SK-N-SH (cell line): Measurements from ENCODE around the gene PCDHGB6. TPM values are rescaled to one million over a fixed set of nuclear protein-coding genes. Genes with fewer than 3 reads are reported as not detected.

Experiments used
- CTCF ChIA-PET: fragments of 300-600, 350-600 bp; formaldehyde crosslinking; extraction: SDS; loops from one replicate; lab custom pipeline; 2021; lab: Yijun Ruan, JAX
- POLR2A ChIA-PET: fragments of 350-600 bp; sonication (Branson Sonifier 250); formaldehyde crosslinking; extraction: SDS; loops from one replicate; lab custom pipeline; 2020; ENCODE audit warnings: antibody characterized with exemption, inconsistent platforms; lab: Yijun Ruan, JAX
- DNase-seq: peaks from one replicate; pipeline ENCODE4 v3.0.0; 2012
- H2AFZ ChIP-seq: fragments of 200-600 bp; sonication (generic); 2 replicates; pipeline ENCODE4 v1.8.1; 2016; ENCODE audit warnings: antibody characterized with exemption, mild to moderate bottlenecking, low read depth
- H3F3A ChIP-seq: fragments of 200-600 bp; sonication (generic); replicated peaks from 2 replicates; pipeline ENCODE3; 2016; ENCODE audit warnings: antibody characterized with exemption, mild to moderate bottlenecking; ENCODE audit not compliant: insufficient read depth
- H3K27ac ChIP-seq, 2 experiments: fragments of 200-500 bp in 1 of 2; fragments of 200-600 bp in 1 of 2; sonication (Bioruptor generic) in 1 of 2; sonication (generic), shearing (Covaris generic) in 1 of 2; 2 replicates each; pipeline versions ENCODE4 v1.5.1 to v1.6.1; 2014 to 2016; ENCODE audit warnings: low read depth in 2 of 2, inconsistent platforms in 1 of 2, low read length in 1 of 2, mild to moderate bottlenecking in 1 of 2, mixed read lengths in 1 of 2
- H3K27me3 ChIP-seq: fragments of 200-600 bp; sonication (generic), shearing (Covaris generic); 2 replicates; pipeline ENCODE4 v1.6.1; 2016; ENCODE audit warnings: mixed run types; ENCODE audit not compliant: insufficient read depth
- H3K36me3 ChIP-seq, 2 experiments: fragments of 200-500 bp in 1 of 2; fragments of 200-600 bp in 1 of 2; sonication (Bioruptor generic) in 1 of 2; sonication (generic) in 1 of 2; replicated peaks in 1 of 2; 2 replicates each; pipeline versions ENCODE3 to v1.5.1; 2014 to 2016; ENCODE audit warnings: low read length in 1 of 2, mild to moderate bottlenecking in 1 of 2; ENCODE audit not compliant: insufficient read depth in 2 of 2, control insufficient read depth in 1 of 2
- H3K4me1 ChIP-seq, 2 experiments: fragments of 200-500 bp in 1 of 2; fragments of 200-600 bp in 1 of 2; sonication (Bioruptor generic) in 1 of 2; sonication (generic), shearing (Covaris generic) in 1 of 2; 2 replicates each; pipeline versions ENCODE4 v1.5.1 to v1.6.1; 2014 to 2016; ENCODE audit warnings: low read depth in 1 of 2, low read length in 1 of 2, mixed run types in 1 of 2; ENCODE audit not compliant: insufficient read depth in 2 of 2, control insufficient read depth in 1 of 2
- H3K4me2 ChIP-seq: fragments of 200-600 bp; sonication (generic), shearing (Covaris generic); 2 replicates; pipeline ENCODE4 v1.6.1; 2017; ENCODE audit warnings: mixed run types
- H3K4me3 ChIP-seq, 2 experiments: fragments of 200-500 bp in 1 of 2; fragments of 200-600 bp in 1 of 2; sonication (Bioruptor generic) in 1 of 2; sonication (generic), shearing (Covaris generic) in 1 of 2; 2 replicates each; pipeline versions ENCODE4 v1.5.1 to v1.8.1; 2014 to 2016; ENCODE audit warnings: low read depth in 2 of 2, inconsistent platforms in 1 of 2, low read length in 1 of 2, mild to moderate bottlenecking in 1 of 2, mixed read lengths in 1 of 2, moderate library complexity in 1 of 2
- H3K79me2 ChIP-seq: fragments of 200-600 bp; sonication (generic); 2 replicates; pipeline ENCODE4 v1.8.1; 2017; ENCODE audit warnings: mild to moderate bottlenecking; ENCODE audit not compliant: insufficient read depth
- H3K9ac ChIP-seq: fragments of 200-600 bp; sonication (generic); 2 replicates; pipeline ENCODE4 v1.6.1; 2017; ENCODE audit warnings: mixed run types
- H3K9me2 ChIP-seq: fragments of 200-600 bp; sonication (generic); 2 replicates; pipeline ENCODE4 v1.6.1; 2017; ENCODE audit warnings: mixed run types
- H3K9me3 ChIP-seq: fragments of 200-600 bp; sonication (generic); 2 replicates; pipeline ENCODE4 v1.6.1; 2017; ENCODE audit warnings: mixed run types, mild to moderate bottlenecking, moderate library complexity
- H4K20me1 ChIP-seq: fragments of 200-600 bp; sonication (generic); 2 replicates; pipeline ENCODE4 v1.6.1; 2017; ENCODE audit warnings: mild to moderate bottlenecking, mixed run types; ENCODE audit not compliant: insufficient read depth
- CHD2 ChIP-seq: fragments of 150-350 bp; IDR thresholded peaks from 2 replicates; pipeline ENCODE4 v1.6.1; 2018; ENCODE audit warnings: low read length; ENCODE audit not compliant: partially characterized antibody
- EP300 ChIP-seq, 2 experiments: IDR thresholded peaks; 2 replicates each; pipeline versions ENCODE4 v1.4.0 to v1.6.1; 2012; ENCODE audit warnings: borderline replicate concordance in 1 of 2, low read depth in 1 of 2, low read length in 1 of 2
- FOSL2 ChIP-seq: IDR thresholded peaks from 2 replicates; pipeline ENCODE4 v1.4.0; 2012; ENCODE audit warnings: low read depth, mild to moderate bottlenecking, moderate library complexity, borderline replicate concordance
- FOXJ3 ChIP-seq: sonication (generic); formaldehyde crosslinking; IDR thresholded peaks from 2 replicates; pipeline ENCODE4 v1.5.1; 2020; ENCODE audit warnings: mild to moderate bottlenecking, missing genetic modification reagents
- GABPA ChIP-seq: IDR thresholded peaks from 2 replicates; pipeline ENCODE4 v1.4.0; 2012; ENCODE audit warnings: low read depth, mild to moderate bottlenecking
- GATA2 ChIP-seq: sonication (generic); formaldehyde crosslinking; IDR thresholded peaks from 2 replicates; pipeline ENCODE4 v1.5.0; 2020; ENCODE audit warnings: mild to moderate bottlenecking, missing genetic modification reagents
- NRF1 ChIP-seq: IDR thresholded peaks from 2 replicates; pipeline ENCODE4 v1.6.1; 2012; ENCODE audit warnings: low read depth, mild to moderate bottlenecking, low read length
- SMC3 ChIP-seq: IDR thresholded peaks from 2 replicates; pipeline ENCODE4 v1.6.1; 2012; ENCODE audit warnings: low read depth, low read length, improper control_type of control experiment
- TCF12 ChIP-seq: IDR thresholded peaks from 2 replicates; pipeline ENCODE4 v1.4.0; 2012
- TEAD4 ChIP-seq: IDR thresholded peaks from 2 replicates; pipeline ENCODE4 v1.4.0; 2012; ENCODE audit warnings: mild to moderate bottlenecking, borderline replicate concordance; ENCODE audit not compliant: insufficient read depth
- YY1 ChIP-seq: IDR thresholded peaks from 2 replicates; pipeline ENCODE4 v1.4.0; 2012; ENCODE audit warnings: low read depth, mild to moderate bottlenecking
- WGBS: methylation state at CpG from one replicate; pipeline ENCODE4 v1.1.6; 2017; ENCODE audit warnings: low lambda C conversion rate; 5-methylcytosine and 5-hydroxymethylcytosine counted together
- polyA plus RNA-seq, 3 experiments: library from polyadenylated mRNA; depleted of rRNA; stranded (reverse); fragments of >200 nt; gene quantifications; 2 replicates each; pipeline ENCODE4 v1.2.3, GENCODE V29; 2012
- TF ChIP-seq, protein P1 (sequence below): fragments of 200-600 bp; sonication (generic); IDR thresholded peaks from 2 replicates; pipeline ENCODE4 v1.6.1; 2017; ENCODE audit warnings: antibody characterized with exemption, mild to moderate bottlenecking, moderate library complexity
- TF ChIP-seq, protein P2 (sequence below): IDR thresholded peaks from 2 replicates; pipeline ENCODE4 v1.4.0; 2012; ENCODE audit warnings: low read depth, borderline replicate concordance
- TF ChIP-seq, protein P3 (sequence below): fragments of 150-350 bp; IDR thresholded peaks from 2 replicates; pipeline ENCODE4 v1.6.1; 2017; ENCODE audit warnings: antibody characterized with exemption, low read length, low read depth, borderline replicate concordance
- TF ChIP-seq, protein P4 (sequence below): IDR thresholded peaks from 2 replicates; pipeline ENCODE4; 2012
- TF ChIP-seq, protein P5 (sequence below): IDR thresholded peaks from 2 replicates; pipeline ENCODE4 v1.6.1; 2012; ENCODE audit warnings: mild to moderate bottlenecking, low read depth, low read length, moderate library complexity

The PCDHGB6 gene
- polyA plus RNA-seq, 1 of the 3 experiments (the other 2 are of a cell fraction), result 0.18 TPM

DNA sequence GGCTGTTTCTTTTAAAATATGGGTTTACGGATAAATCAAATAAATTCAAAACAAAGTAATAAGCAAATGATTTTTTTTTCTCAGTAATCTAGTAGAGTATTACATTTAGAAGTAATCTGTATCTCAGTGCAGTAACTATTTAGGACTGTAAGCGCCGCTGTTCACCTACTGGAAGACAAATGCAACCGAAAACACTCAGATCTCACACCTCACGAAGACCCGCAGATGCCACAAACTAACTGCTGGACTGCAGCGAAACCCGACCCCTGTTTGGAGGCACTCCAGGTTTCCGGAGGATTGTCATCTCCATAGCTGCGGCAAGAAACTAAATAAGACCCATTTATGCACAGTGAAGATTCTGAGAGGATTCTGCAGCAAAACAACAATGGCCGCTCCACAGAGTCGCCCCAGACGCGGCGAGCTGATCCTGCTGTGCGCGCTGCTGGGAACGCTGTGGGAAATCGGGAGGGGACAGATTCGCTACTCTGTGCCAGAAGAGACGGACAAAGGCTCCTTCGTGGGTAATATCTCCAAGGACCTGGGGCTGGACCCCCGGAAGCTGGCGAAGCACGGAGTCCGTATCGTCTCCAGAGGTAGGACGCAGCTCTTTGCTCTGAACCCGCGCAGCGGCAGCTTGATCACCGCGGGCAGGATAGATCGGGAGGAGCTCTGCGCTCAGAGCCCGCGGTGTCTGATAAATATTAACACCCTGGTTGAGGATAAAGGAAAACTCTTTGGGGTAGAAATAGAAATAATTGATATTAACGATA lies 15.2 kb upstream of the PCDHGB6 start, which contains the start of gene PCDHGA8:
Gene PCDHGA8, plus strand, starts transcription at position 205 of the 770 bp plus-strand sequence. Its CDS starts 181 bp downstream, at position 386.
- no peak for DNase-seq
- H3K9ac ChIP-seq, result no peak within 1 kb of the TSS
- ChIA-PET POLR2A (no interaction called here), CTCF (interaction anchor here (1.8 kb wide), 1 partner anchor 24 kb away, joined by 4 read pairs; the partner anchor contains the start of gene PCDHGB7)
- no peak within 1 kb of the TSS for H3K4me2 ChIP-seq
- TF ChIP-seq, protein P1, sequence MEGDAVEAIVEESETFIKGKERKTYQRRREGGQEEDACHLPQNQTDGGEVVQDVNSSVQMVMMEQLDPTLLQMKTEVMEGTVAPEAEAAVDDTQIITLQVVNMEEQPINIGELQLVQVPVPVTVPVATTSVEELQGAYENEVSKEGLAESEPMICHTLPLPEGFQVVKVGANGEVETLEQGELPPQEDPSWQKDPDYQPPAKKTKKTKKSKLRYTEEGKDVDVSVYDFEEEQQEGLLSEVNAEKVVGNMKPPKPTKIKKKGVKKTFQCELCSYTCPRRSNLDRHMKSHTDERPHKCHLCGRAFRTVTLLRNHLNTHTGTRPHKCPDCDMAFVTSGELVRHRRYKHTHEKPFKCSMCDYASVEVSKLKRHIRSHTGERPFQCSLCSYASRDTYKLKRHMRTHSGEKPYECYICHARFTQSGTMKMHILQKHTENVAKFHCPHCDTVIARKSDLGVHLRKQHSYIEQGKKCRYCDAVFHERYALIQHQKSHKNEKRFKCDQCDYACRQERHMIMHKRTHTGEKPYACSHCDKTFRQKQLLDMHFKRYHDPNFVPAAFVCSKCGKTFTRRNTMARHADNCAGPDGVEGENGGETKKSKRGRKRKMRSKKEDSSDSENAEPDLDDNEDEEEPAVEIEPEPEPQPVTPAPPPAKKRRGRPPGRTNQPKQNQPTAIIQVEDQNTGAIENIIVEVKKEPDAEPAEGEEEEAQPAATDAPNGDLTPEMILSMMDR, result peak; percentile 13; the same call in 1 of the 2 replicates
- TF ChIP-seq YY1, result no peak
- whole genome bisulfite sequencing, result 89% methylated on average over 38 of the region's 38 CpGs
- peaks cover 0 to 15% of the 10 kb centered on the region in 2 experiments for H3K36me3 ChIP-seq
- H3K27me3 ChIP-seq, result no peaks in the 10 kb centered on the region
- peaks cover 7% of the 10 kb centered on the region; the same call in 1 of the 2 replicates for H3K9me3 ChIP-seq
- H3K4me1 ChIP-seq, result no peaks in the 10 kb centered on the region
- no peak within 1 kb of the TSS; a peak in 1 of 4 replicates for H3K4me3 ChIP-seq
- H2AFZ ChIP-seq, result no peak within 1 kb of the TSS
- no peaks in the 10 kb centered on the region for H4K20me1 ChIP-seq
- no peaks in the 10 kb centered on the region for H3F3A ChIP-seq
- H3K9me2 ChIP-seq, result no peaks in the 10 kb centered on the region
- H3K27ac ChIP-seq, result no peak within 1 kb of the TSS
- H3K79me2 ChIP-seq, result no peaks in the 10 kb centered on the region; the same call in 1 of the 2 replicates

DNA sequence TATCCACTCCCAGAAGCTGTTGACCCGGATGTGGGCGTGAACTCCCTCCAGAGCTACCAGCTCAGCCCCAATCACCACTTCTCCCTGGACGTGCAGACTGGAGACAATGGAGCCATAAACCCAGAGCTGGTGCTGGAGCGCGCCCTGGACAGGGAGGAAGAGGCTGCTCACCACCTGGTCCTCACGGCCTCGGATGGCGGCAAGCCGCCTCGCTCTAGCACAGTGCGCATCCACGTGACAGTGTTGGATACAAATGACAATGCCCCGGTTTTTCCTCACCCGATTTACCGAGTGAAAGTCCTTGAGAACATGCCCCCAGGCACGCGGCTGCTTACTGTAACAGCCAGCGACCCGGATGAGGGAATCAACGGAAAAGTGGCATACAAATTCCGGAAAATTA lies 14.6 kb upstream of the PCDHGB6 start:
- H3K4me3 ChIP-seq, result no peak overlapping the region; a peak in 1 of 4 replicates
- H3F3A ChIP-seq, result no peaks in the 10 kb centered on the region
- H2AFZ ChIP-seq, result no peak overlapping the region
- ChIA-PET CTCF (no interaction called here), POLR2A (no interaction called here)
- no peak overlapping the region for H3K9ac ChIP-seq
- H4K20me1 ChIP-seq, result no peaks in the 10 kb centered on the region
- H3K79me2 ChIP-seq, result no peaks in the 10 kb centered on the region; the same call in 1 of the 2 replicates
- H3K9me3 ChIP-seq, result peaks cover 7% of the 10 kb centered on the region; the same call in 1 of the 2 replicates
- no peak for DNase-seq
- H3K36me3 ChIP-seq, result peaks cover 0 to 15% of the 10 kb centered on the region in 2 experiments
- H3K27me3 ChIP-seq, result no peaks in the 10 kb centered on the region
- H3K9me2 ChIP-seq, result no peaks in the 10 kb centered on the region
- H3K27ac ChIP-seq, result no peak overlapping the region
- no peaks in the 10 kb centered on the region for H3K4me1 ChIP-seq
- H3K4me2 ChIP-seq, result no peak overlapping the region
- WGBS, result 64% methylated on average over 21 of the region's 21 CpGs
- no peak for TF ChIP-seq GABPA
- no peak for TF ChIP-seq CHD2
- no peak for TF ChIP-seq TCF12
- no peak for TF ChIP-seq SMC3
- no peak for TF ChIP-seq FOXJ3 (CRISPR knock-in tag)
- no peak for TF ChIP-seq GATA2 (CRISPR knock-in tag)
- TF ChIP-seq TEAD4, result no peak
- no peak for TF ChIP-seq EP300 (IDR thresholded peaks at IDR 0.05; ENCODE audit: borderline replicate concordance in 1 of 2, low read depth in 1 of 2, low read length in 1 of 2)
- TF ChIP-seq, protein P2, sequence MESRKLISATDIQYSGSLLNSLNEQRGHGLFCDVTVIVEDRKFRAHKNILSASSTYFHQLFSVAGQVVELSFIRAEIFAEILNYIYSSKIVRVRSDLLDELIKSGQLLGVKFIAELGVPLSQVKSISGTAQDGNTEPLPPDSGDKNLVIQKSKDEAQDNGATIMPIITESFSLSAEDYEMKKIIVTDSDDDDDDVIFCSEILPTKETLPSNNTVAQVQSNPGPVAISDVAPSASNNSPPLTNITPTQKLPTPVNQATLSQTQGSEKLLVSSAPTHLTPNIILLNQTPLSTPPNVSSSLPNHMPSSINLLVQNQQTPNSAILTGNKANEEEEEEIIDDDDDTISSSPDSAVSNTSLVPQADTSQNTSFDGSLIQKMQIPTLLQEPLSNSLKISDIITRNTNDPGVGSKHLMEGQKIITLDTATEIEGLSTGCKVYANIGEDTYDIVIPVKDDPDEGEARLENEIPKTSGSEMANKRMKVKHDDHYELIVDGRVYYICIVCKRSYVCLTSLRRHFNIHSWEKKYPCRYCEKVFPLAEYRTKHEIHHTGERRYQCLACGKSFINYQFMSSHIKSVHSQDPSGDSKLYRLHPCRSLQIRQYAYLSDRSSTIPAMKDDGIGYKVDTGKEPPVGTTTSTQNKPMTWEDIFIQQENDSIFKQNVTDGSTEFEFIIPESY, result no peak
- TF ChIP-seq, protein P3, sequence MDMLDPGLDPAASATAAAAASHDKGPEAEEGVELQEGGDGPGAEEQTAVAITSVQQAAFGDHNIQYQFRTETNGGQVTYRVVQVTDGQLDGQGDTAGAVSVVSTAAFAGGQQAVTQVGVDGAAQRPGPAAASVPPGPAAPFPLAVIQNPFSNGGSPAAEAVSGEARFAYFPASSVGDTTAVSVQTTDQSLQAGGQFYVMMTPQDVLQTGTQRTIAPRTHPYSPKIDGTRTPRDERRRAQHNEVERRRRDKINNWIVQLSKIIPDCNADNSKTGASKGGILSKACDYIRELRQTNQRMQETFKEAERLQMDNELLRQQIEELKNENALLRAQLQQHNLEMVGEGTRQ, result no peak
- no peak for TF ChIP-seq FOSL2
- TF ChIP-seq, protein P4, sequence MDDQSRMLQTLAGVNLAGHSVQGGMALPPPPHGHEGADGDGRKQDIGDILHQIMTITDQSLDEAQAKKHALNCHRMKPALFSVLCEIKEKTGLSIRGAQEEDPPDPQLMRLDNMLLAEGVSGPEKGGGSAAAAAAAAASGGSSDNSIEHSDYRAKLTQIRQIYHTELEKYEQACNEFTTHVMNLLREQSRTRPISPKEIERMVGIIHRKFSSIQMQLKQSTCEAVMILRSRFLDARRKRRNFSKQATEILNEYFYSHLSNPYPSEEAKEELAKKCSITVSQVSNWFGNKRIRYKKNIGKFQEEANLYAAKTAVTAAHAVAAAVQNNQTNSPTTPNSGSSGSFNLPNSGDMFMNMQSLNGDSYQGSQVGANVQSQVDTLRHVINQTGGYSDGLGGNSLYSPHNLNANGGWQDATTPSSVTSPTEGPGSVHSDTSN, result no peak
- TF ChIP-seq NRF1, result no peak
- TF ChIP-seq, protein P5, sequence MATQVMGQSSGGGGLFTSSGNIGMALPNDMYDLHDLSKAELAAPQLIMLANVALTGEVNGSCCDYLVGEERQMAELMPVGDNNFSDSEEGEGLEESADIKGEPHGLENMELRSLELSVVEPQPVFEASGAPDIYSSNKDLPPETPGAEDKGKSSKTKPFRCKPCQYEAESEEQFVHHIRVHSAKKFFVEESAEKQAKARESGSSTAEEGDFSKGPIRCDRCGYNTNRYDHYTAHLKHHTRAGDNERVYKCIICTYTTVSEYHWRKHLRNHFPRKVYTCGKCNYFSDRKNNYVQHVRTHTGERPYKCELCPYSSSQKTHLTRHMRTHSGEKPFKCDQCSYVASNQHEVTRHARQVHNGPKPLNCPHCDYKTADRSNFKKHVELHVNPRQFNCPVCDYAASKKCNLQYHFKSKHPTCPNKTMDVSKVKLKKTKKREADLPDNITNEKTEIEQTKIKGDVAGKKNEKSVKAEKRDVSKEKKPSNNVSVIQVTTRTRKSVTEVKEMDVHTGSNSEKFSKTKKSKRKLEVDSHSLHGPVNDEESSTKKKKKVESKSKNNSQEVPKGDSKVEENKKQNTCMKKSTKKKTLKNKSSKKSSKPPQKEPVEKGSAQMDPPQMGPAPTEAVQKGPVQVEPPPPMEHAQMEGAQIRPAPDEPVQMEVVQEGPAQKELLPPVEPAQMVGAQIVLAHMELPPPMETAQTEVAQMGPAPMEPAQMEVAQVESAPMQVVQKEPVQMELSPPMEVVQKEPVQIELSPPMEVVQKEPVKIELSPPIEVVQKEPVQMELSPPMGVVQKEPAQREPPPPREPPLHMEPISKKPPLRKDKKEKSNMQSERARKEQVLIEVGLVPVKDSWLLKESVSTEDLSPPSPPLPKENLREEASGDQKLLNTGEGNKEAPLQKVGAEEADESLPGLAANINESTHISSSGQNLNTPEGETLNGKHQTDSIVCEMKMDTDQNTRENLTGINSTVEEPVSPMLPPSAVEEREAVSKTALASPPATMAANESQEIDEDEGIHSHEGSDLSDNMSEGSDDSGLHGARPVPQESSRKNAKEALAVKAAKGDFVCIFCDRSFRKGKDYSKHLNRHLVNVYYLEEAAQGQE, result no peak
